Measurements from ENCODE around the gene SH3RF3. TPM values are rescaled to one million over a fixed set of nuclear protein-coding genes. Genes with fewer than 3 reads are reported as not detected.

SH3RF3 gene
- total RNA-seq, 1 experiment from 2014 or later = 4.9 TPM

DNA sequence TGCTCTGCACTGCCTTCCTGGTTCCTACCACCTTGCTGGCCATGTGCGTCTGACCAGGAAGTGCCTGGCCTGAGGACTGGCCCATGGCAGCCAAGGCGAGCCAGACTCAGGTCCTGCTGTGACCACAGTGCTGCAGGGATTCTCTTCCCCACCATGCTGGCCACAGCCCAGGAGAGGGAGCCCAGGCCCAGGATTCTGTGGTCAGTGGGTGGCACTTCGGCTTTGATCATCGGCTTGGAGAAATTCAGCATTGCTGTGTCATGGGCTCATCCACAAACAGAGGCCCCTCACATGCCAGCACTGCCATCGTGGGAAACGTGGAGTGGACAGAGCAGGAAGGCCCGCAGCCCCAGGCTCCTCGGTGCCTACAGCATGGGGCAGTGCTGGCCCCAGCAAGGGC lies 273.2 kb downstream of the SH3RF3 start:
- H3K27ac ChIP-seq (ENCODE audit: low read length) = no peak overlapping the region
- ATAC-seq (no peak), DNase-seq (ENCODE audit: low read depth, low spot score) (no peak)
- ChIA-PET CTCF (no interaction called here), POLR2A (no interaction called here)
- no peak overlapping the region for H3K4me3 ChIP-seq (ENCODE audit: low read depth in 2 of 2, low read length in 2 of 2)
- H3K4me1 ChIP-seq (ENCODE audit: control insufficient read depth, insufficient read depth, low read length) = no peaks in the 10 kb centered on the region; the same call in 1 of the 2 replicates
- no TSS peak for BruUV-seq (replicated peaks)
- intact Hi-C loops (cut with micrococcal nuclease; ENCODE audit: unreplicated experiment) = no loop called here
- TF ChIP-seq POLR2AphosphoS5 (IDR thresholded peaks at IDR 0.05; ENCODE audit: low read depth, low read length) (no peak), CTCF (IDR thresholded peaks at IDR 0.05) (no peak), TCF7L2 (IDR thresholded peaks at IDR 0.05; ENCODE audit: low read depth, low read length) (no peak), SIN3A (IDR thresholded peaks at IDR 0.05; ENCODE audit: borderline replicate concordance, insufficient read depth, low read depth, low read length) (no peak)
- TF ChIP-seq, protein P1, sequence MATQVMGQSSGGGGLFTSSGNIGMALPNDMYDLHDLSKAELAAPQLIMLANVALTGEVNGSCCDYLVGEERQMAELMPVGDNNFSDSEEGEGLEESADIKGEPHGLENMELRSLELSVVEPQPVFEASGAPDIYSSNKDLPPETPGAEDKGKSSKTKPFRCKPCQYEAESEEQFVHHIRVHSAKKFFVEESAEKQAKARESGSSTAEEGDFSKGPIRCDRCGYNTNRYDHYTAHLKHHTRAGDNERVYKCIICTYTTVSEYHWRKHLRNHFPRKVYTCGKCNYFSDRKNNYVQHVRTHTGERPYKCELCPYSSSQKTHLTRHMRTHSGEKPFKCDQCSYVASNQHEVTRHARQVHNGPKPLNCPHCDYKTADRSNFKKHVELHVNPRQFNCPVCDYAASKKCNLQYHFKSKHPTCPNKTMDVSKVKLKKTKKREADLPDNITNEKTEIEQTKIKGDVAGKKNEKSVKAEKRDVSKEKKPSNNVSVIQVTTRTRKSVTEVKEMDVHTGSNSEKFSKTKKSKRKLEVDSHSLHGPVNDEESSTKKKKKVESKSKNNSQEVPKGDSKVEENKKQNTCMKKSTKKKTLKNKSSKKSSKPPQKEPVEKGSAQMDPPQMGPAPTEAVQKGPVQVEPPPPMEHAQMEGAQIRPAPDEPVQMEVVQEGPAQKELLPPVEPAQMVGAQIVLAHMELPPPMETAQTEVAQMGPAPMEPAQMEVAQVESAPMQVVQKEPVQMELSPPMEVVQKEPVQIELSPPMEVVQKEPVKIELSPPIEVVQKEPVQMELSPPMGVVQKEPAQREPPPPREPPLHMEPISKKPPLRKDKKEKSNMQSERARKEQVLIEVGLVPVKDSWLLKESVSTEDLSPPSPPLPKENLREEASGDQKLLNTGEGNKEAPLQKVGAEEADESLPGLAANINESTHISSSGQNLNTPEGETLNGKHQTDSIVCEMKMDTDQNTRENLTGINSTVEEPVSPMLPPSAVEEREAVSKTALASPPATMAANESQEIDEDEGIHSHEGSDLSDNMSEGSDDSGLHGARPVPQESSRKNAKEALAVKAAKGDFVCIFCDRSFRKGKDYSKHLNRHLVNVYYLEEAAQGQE (IDR thresholded peaks at IDR 0.05; ENCODE audit: insufficient read depth in 1 of 2, low read depth in 2 of 2, low read length in 1 of 2) = no peak
- in situ Hi-C loops (cut with HindIII; ENCODE audit: low pct_unique_long_range_greater_than_20kb, low sequenced_read_pairs) = no loop called here
- H3K27me3 ChIP-seq (ENCODE audit: control insufficient read depth, insufficient read depth, low read length) = no peaks in the 10 kb centered on the region
- H3K36me3 ChIP-seq (ENCODE audit: control insufficient read depth, insufficient read depth, low read length) = no peaks in the 10 kb centered on the region
- H3K9me3 ChIP-seq (ENCODE audit: control insufficient read depth, insufficient read depth, low read depth, low read length) = no peaks in the 10 kb centered on the region

GRCh38 chr2:109402980-109403840 lies 274.2 kb downstream of the SH3RF3 start:
- Histone ChIP-seq H3K4me1 (ENCODE audit: control insufficient read depth, insufficient read depth, low read length) (no peaks in the 10 kb centered on the region; the same call in 1 of the 2 replicates), H3K4me3 (ENCODE audit: low read depth in 2 of 2, low read length in 2 of 2) (no peak overlapping the region), H3K36me3 (ENCODE audit: control insufficient read depth, insufficient read depth, low read length) (no peaks in the 10 kb centered on the region), H3K9me3 (ENCODE audit: control insufficient read depth, insufficient read depth, low read depth, low read length) (no peaks in the 10 kb centered on the region), H3K27me3 (ENCODE audit: control insufficient read depth, insufficient read depth, low read length) (no peaks in the 10 kb centered on the region), H3K27ac (ENCODE audit: low read length) (no peak overlapping the region)
- TF ChIP-seq CTCF (IDR thresholded peaks at IDR 0.05) = no peak
- TF ChIP-seq POLR2AphosphoS5 (IDR thresholded peaks at IDR 0.05; ENCODE audit: low read depth, low read length) = no peak
- TF ChIP-seq TCF7L2 (IDR thresholded peaks at IDR 0.05; ENCODE audit: low read depth, low read length) = no peak
- TF ChIP-seq SIN3A (IDR thresholded peaks at IDR 0.05; ENCODE audit: borderline replicate concordance, insufficient read depth, low read depth, low read length) = no peak
- TF ChIP-seq, protein P1 (IDR thresholded peaks at IDR 0.05; ENCODE audit: insufficient read depth in 1 of 2, low read depth in 2 of 2, low read length in 1 of 2) = no peak
- no TSS peak for BruUV-seq (replicated peaks)
- DNase-seq (ENCODE audit: low read depth, low spot score) (no peak), ATAC-seq (no peak)
- in situ Hi-C loops (cut with HindIII; ENCODE audit: low pct_unique_long_range_greater_than_20kb, low sequenced_read_pairs) = no loop called here
- intact Hi-C loops (cut with micrococcal nuclease; ENCODE audit: unreplicated experiment) = no loop called here
- ChIA-PET CTCF (no interaction called here), POLR2A (no interaction called here)

All from Panc1 (cell line).